ENCODE results near the gene TNFRSF11A.

The TNFRSF11A gene

DNA sequence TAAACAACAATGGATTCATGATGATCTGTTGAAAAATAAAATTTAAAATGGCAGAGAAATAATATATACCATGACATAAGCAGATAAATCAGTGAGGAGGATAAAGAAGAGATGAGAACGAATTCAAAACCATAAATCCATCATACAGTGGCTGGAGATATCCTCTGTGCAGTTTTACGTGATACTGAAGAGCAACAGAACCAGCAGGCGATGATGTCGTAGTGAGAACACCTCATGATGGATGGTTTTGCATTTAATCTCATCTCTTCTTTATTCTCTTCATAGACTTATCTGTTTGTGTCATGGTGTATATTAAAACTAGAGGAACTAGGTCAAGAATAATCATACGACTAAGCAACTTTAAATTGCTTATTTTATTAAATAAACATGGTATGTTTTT lies 56.3 kb downstream of the TNFRSF11A start:
- DNase-seq (ENCODE audit: low read depth in 2 of 3, low spot score in 1 of 3) = no peak

DNA sequence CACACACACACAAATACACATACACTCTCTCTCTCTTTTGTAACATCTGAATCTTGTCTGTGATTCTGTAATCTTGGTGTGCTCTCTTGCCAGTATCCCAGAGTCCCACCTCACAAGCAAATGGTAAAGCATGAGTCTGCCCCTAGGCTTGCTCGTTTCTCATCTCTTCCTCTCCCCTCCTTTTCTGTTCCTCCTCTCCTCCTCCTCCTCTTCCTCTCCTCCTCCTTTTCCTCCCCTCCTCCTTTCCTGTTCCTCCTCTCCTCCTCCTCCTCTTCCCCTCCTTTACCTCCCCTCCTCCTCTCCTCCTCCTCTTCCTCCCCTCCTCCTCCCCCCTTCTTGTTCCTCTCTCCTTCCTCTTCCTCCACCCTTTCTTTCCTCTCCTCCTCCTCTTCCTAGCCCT lies 59.0 kb downstream of the TNFRSF11A start:
- no peak for DNase-seq (ENCODE audit: low read depth in 2 of 3, low spot score in 1 of 3)

DNA sequence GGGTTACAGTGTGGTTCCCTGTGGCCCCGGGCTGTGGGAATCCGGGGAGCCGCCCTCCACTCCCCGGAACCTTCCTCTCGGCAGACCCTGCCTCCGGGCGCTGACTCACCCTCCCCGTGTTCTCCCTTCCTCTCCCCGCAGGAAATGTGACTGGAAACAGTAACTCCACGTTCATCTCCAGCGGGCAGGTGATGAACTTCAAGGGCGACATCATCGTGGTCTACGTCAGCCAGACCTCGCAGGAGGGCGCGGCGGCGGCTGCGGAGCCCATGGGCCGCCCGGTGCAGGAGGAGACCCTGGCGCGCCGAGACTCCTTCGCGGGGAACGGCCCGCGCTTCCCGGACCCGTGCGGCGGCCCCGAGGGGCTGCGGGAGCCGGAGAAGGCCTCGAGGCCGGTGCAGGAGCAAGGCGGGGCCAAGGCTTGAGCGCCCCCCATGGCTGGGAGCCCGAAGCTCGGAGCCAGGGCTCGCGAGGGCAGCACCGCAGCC lies 59.5 kb downstream of the TNFRSF11A start:
- no peak for DNase-seq (ENCODE audit: low read depth in 2 of 3, low spot score in 1 of 3)

DNA sequence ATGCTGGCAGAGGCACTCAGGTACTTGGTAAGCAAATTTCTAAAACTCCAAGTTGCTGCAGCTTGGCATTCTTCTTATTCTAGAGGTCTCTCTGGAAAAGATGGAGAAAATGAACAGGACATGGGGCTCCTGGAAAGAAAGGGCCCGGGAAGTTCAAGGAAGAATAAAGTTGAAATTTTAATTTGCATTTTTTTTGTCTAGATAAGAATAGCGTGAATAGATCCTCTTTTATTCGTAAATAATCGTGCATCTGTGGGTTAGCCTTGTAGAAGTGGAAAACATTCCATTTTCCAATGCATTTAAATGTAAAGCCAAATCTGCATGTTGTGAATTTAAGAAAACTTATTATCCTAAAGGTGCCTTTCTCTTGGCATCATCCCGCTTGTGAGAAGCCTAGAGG lies 61.0 kb downstream of the TNFRSF11A start:
- no peak for DNase-seq (ENCODE audit: low read depth in 2 of 3, low spot score in 1 of 3)

DNA sequence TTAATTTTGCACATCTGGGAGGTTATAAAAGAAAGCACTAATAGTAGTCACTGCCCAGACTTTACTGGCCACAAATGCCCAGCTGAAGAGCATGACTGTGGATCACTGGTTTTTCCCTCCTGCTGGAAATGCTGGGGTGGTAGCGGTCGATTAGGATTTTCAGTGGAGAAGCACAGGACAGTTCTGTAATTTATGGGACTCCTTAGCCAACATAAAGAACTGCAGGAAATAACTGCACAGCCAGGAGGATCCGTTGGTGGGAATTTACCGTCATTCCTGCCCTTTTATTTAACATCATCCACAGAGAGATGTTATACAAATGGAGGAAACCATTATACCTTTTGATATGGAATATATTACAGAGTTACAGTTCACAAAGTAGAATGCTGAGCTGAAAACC lies 61.5 kb downstream of the TNFRSF11A start:
- no peak for DNase-seq (ENCODE audit: low read depth in 2 of 3, low spot score in 1 of 3)

DNA sequence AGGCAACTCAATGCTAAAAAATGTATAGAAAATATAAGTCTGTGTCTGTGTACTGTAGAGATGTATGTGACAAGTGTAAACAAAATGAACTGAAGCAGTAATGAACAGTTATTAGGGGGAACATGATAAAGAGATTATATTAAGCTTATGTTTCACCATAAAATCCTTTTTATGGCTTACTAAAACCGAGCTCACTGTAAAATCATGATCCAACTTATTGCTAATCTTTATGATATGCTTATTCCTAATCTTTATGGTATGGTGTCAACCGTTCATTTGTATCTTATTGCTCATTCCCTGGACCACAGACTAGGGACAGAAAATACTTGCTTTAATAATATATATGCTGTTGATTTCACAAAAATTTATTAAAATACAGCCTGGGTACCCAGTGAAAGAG lies 62.1 kb downstream of the TNFRSF11A start:
- no peak for DNase-seq (ENCODE audit: low read depth in 2 of 3, low spot score in 1 of 3)

DNA sequence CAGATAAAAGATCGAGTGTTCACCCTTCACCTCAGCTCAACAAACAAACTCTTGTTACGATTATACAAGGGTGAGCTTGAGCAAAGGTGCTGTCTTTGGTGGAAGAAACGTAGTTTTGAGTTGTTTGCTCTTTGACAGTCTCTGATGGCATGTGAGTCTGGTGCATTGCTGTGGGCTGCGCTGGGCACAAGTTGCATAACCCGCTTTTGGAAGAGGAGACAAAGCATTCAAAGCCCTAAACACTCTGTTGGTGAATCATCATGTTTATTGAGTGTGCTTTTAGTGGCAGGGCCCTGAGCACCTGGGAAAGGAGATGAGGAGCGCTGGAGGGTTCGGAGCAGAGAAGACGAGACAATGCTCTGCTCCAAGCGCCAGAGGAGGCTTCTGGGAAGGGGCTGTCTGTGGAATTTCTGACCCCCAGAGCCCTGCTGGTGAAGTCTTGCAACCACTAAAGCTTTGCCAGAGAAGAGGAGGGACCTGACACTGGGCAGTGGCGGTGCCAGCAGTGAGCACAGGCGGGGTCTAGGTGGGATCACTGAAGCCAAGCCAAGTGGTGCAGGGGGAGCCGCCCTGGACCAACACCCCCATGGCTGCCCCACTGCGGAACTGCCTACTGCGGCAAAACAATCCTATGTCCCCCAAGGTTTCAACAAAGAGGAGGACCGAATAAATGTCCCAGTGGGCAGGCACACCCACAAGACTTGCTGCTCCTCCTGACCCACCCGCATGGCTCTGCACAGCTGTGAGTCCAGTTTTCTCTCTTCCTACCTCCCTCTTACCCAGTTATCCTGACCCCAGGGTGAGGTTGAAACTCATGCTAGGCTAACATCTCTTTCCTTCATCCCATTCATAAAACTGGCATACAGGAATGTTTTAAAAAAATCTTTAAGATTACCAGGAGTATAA lies 64.0 kb downstream of the TNFRSF11A start:
- DNase-seq (ENCODE audit: low read depth in 2 of 3, low spot score in 1 of 3) = no peak

DNA sequence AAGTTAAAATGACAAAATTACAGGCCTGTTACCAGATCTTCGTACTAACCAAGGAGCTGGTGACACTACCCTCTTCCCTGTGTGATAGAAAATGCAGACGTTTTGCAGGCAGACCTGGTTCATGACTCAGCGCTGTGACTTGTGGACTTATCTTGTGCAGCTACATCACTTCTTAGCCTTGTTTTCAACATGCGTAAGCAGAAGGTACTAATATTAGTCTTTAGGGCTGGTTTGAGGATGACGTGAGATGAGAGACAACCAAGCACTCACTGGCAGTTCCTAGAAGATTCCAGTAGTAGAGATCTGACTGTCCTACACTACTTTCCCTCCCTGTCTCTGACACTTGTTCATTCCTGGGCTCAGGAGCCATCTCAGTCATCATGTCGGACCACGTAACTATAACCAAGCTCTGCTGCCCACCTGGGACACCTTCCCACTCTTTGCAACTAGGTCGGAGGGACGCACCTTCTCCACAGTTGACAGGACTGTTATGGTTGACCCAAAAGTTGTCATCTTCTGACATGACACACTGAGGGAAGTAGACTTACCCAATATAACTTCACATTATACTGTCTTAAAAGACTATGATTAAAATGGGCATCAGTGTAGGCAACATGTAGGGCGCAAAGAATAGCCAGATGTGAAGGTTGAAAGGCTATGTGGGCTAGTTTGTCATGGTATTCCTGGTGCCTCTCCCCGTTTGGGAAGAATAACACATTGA lies 64.8 kb downstream of the TNFRSF11A start:
- DNase-seq (ENCODE audit: low read depth in 2 of 3, low spot score in 1 of 3) = no peak

DNA sequence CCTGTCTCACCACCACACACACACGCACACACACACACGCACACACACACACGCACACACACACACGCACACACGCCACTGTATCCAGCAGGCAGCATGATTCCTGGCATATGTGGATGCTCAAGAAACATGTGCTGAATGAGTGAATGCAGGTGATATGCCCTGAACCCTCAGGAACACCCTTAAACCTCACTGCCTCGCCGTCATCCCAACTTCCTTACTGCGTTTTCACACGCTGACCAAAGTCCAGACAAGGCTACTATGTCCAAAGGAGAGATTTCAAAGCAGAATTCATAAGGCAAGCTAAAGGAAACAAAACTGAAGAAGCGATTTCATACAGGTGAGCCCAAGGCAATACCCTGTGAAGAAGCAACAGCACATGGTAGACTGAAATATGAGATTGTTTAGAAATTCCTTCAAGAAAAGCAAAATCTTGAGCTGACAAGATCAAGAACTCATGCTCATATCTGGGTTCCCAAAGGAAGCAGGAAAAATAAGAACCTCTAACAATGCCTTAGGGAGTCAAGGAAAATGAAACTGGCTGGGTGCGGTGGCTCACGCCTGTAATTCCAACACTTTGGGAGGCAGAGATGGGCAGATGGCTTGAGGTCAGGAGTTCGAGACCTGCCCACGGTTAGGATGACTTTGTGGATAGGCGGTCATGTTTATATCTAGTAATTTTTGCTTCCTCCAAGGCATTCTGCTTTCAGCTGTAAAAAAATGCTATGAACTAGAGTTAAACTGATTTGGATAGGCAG lies 69.1 kb downstream of the TNFRSF11A start:
- DNase-seq (ENCODE audit: low read depth in 2 of 3, low spot score in 1 of 3) = no peak

DNA sequence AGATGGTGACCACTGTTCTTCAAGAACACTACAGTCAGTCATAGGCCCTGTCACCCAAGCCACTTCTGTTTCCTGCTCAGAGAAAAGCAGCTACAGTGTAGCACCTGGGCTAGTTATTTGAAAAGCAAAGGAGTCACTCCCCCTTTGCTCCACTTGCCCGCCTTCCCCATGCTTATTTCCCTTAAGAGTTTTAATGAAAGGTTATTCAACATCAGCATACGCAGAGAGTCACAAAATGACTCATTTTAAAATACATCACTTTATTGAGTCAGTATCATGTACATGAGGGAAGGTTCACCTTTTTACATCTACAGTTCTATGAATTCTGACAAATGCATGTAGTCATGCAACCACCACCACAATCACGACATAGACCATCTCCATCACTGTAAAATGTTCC lies 71.3 kb downstream of the TNFRSF11A start:
- DNase-seq (ENCODE audit: low read depth in 2 of 3, low spot score in 1 of 3) = no peak

DNA sequence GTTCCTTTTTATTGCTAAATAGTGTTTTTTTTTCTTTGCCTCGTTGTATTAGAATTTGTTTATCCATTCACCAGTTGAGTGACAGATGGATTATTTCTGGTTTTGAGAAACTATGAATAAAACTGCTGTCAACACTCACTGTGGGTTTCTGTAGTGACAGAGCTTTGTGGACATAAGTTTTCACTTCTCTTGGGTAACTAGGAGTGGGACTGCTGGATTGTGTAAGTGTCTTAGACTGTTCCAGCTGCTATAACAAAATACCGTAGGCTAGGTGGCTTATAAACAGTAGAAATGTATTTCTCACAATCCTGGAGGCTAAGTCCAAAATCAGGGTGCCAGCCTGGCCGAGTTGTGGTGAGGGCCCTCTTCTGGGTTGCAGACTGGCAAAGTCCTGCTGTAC lies 71.9 kb downstream of the TNFRSF11A start:
- DNase-seq (ENCODE audit: low read depth in 2 of 3, low spot score in 1 of 3) = no peak

DNA sequence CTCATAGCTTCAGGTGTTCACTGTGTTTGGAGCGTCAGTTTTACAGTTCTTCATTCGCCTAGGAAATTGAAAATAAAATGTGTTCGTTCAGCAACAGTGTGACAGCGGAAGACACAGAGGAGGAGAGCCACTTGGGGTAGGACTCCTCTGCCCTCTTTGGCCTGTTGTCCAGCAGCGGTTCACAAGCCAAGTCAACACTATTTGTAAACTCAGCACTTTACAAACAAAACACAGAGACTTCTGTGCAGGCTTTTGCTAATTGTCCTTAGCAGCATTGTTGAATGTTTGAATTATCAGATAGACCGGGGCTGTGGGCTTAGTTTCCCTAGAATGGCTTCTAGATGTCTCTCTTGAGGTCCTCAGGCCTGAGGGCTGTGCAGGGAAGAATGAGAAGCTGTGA lies 73.2 kb downstream of the TNFRSF11A start:
- DNase-seq (ENCODE audit: low read depth in 2 of 3, low spot score in 1 of 3) = no peak

DNA sequence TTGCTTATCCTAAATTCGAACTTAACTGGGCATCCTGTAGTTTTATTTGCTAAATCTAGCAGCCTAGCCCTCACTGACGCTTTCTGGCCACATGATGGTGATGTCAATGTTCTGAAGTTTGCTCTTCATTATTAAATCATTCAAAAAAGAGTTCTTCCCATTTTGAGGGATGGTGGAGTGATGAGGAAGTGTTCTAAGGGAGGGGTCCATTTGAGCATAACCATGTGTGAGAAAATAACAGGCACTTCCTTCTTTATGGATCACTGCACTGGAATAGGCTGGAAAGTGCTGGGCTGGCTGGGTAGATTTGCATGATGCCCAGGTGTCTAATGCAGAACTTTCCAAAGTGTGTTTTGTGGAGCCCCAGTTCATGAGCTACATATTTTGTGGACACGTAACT lies 74.2 kb downstream of the TNFRSF11A start:
- DNase-seq (ENCODE audit: low read depth in 2 of 3, low spot score in 1 of 3) = no peak

DNA sequence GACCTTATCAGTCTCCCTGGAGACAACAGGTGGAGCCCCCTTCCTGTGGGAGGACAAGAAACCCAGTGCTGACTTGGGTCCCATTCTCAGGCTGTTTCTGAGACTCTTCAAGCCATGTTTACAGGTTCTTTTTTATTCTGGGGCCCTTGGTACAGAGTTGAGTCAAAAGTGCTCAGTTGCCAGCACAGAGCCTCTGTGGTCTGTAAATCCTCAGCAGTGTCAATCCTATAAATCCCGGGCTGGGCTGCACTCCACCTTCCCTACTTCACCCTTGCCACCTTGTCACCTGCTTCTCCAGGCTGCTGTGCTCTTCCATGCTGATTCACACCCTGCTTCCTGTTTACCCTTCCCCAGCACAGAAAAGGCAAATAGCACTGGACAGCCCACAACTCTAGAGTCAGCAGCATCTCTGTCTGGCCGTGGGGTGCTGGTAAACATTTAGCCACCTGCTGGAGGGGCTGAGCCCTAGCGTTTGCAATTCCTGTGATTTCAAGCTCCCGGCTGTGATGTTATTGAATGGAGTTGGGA lies 74.7 kb downstream of the TNFRSF11A start:
- no peak for DNase-seq (ENCODE audit: low read depth in 2 of 3, low spot score in 1 of 3)

DNA sequence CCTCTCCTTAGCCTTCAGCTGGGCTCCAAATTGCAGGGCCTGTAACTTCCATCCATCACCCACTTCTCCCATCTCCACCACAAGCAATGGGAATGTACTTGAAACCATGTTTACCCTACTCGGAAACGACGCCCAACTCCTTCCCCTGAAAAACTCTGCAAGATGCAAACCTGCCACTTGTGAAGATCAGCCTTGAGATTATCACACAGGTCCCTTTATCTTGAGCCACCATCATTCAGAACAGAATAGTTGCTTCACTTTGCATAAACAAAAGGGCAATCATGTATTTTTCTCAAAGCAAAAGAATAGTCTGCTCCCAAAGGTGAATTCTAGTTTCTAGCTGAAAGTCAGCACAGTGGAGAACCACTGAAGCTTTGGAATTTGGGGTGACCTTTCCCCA lies 75.8 kb downstream of the TNFRSF11A start:
- DNase-seq (ENCODE audit: low read depth in 2 of 3, low spot score in 1 of 3) = no peak

DNA sequence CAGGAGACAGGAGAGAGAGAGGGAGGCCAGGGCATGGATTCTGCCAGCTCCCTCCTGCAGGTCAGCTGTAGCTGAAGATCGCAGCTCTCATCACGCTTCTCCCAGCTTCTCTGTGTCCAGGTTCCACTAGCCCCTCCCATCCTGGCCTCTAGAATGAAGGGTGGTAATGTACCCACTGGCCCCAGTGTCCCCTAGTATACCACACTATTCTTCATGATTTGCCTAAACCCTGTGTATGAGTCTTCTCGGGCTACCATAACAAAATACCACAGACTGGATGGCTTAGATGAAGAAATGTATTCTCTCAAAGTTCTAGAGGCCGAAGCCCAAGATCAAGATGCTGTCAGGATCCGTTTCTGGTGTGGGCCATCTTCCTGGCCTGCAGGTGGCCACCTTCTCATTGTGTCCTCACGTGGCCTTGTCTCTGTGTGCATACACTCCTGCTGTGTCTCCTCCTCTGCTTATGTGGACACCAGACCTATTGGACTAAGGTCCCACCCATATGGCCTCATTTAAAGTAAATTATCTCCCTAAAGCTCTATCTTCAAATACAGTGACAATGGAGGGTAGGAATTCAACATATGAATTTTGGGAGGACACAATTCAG lies 77.3 kb downstream of the TNFRSF11A start:
- no peak for DNase-seq (ENCODE audit: low read depth in 2 of 3, low spot score in 1 of 3)

DNA sequence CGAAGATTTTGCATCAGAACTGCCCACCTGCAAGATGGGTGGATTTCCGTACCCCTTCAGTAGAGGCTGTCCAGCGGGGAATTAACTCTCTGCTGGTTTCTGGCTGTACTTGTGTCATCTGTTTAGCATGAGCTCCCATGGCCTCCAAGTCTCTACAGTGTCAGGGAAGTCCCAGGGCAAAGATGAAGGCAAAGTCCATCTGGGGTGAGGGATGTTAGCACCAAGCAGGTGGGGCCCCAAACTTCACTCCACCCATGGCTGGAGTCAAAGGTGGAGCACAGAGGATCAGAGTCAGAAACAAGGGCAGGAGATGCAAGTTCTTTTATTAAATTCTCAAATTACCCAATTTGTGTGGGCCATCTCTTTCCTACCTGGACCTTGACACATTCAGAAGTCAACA lies 78.0 kb downstream of the TNFRSF11A start:
- no peak for DNase-seq (ENCODE audit: low read depth in 2 of 3, low spot score in 1 of 3)

DNA sequence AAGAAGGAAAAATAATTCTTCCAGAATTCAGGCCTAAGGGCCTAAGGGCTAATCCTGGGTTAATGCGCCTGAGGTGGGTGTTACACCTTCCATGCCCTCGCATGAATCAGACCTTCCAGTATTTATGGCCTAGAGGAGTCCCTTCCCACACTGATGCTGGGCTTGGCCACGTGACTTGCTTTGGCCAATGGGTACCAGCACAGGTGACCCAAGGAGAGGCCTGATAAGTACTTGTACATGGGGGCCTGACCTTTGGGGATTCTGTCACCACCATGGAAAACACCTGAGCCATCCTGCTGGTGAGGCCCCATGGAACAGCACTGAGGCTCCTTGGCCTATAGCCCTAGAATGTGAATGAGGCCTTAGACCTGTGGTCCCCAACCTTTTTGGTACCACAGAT lies 79.8 kb downstream of the TNFRSF11A start:
- DNase-seq (ENCODE audit: low read depth in 2 of 3, low spot score in 1 of 3) = no peak

DNA sequence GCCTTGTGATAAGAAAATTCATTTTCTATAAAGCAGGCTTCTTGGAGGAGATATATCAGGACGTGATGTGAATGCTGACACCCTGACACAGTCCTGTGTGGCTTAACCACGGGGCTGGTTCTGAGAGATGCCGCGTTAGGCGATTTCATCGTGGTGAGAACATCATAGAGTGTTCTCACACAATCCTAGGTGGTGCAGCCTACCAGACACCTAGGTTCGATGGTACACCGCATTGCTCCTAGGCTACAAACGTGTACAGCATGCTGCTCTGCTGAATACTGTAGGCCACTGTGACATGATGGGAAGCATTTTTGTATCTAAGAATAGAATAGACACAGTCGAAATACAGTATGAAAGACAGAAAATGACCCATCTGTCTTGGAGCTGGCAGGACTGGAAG lies 82.5 kb downstream of the TNFRSF11A start:
- no peak for DNase-seq (ENCODE audit: low read depth in 2 of 3, low spot score in 1 of 3)

DNA sequence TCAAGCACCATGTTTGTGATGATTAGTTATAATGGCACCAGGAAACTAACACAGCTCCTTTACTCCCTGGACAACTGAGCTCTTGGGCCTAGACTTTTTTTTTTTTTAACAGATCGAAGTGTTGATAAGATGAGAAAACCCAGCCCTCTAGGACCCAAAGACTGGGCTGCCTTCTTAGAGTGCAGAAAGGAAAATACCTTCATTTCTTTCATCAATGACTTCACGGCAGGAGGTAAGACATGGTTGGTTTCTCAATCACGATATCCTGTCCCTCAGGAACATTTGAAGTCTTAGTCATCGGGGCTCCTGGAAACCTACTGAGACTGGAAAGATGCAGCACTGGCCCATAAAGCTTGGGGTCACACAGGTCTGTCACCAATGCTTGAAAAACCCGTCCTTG lies 84.7 kb downstream of the TNFRSF11A start:
- no peak for DNase-seq (ENCODE audit: low read depth in 2 of 3, low spot score in 1 of 3)
